Erythroblast (primary cell): ENCODE measurements around the gene FCHSD2.

Experiments
- GATA1 ChIP-seq: IDR thresholded peaks from 2 replicates; pipeline ENCODE4 v1.6.1; 2011; ENCODE audit warnings: low read depth, mild to moderate bottlenecking, control low read depth, low read length, moderate library complexity
- POLR2A ChIP-seq: IDR thresholded peaks from 2 replicates; pipeline ENCODE4 v1.6.1; 2011; ENCODE audit warnings: mild to moderate bottlenecking, low read length

GRCh38 chr11:72816404-72816990 is 325.6 kb downstream of the FCHSD2 start:
- TF ChIP-seq POLR2A = no peak
- TF ChIP-seq GATA1 = no peak
